Psoas muscle (tissue), 8 donors: ENCODE measurements around the gene SPG7. TPM values are rescaled to one million over a fixed set of nuclear protein-coding genes. Genes with fewer than 3 reads are reported as not detected.

Source experiments
- ATAC-seq, 4 donors: fragments of 200-7000 bp; cut with Tn5 transposase; one replicate each; pipeline ENCODE4 v1.9.1; 2020; ENCODE audit warnings: moderate library complexity in 3 of 4, mild to moderate bottlenecking in 2 of 4
- DNase-seq, 2 donors: peaks; one replicate each; pipeline ENCODE4 v3.0.0-alpha.2; 2020
- H3K27ac ChIP-seq: fragments of 200-600 bp; one replicate; pipeline ENCODE4 v1.8.0; 2022
- H3K27me3 ChIP-seq, 3 donors: fragments of 200-600 bp in 1 of 3; one replicate each; pipeline versions ENCODE4 v1.6.1 to v1.8.0; 2013 to 2022; ENCODE audit warnings: low read length in 2 of 3, mild to moderate bottlenecking in 2 of 3, moderate library complexity in 1 of 3; ENCODE audit not compliant: insufficient read depth in 3 of 3
- H3K36me3 ChIP-seq, 2 donors: fragments of 200-600 bp in 1 of 2; one replicate each; pipeline versions ENCODE4 v1.6.1 to v1.8.0; 2013 to 2022; ENCODE audit warnings: low read depth in 1 of 2, mild to moderate bottlenecking in 1 of 2, moderate library complexity in 1 of 2; ENCODE audit not compliant: insufficient read depth in 1 of 2
- H3K4me1 ChIP-seq: fragments of 200-600 bp; one replicate; pipeline ENCODE4 v1.8.0; 2022
- H3K4me3 ChIP-seq: fragments of 200-600 bp; one replicate; pipeline ENCODE4 v1.8.0; 2022; ENCODE audit warnings: mild to moderate bottlenecking
- H3K9me3 ChIP-seq: fragments of 200-600 bp; one replicate; pipeline ENCODE4 v1.8.0; 2022
- CTCF ChIP-seq: fragments of 200-600 bp; IDR thresholded peaks from one replicate; pipeline ENCODE4 v1.8.0; 2022; ENCODE audit warnings: antibody characterized with exemption
- WGBS, 3 donors: extraction: QIAGEN DNeasy Blood & Tissue Kit; methylation state at CpG; one replicate each; pipeline versions ENCODE4 v1.1.6 to v1.1.7; 2013; 5-methylcytosine and 5-hydroxymethylcytosine counted together
- intact Hi-C, 2 donors: fragments of 100-400 bp; cut with DNase I; formaldehyde crosslinking; loops; one replicate each; pipeline versions ENCODE4 v1.11.0 to v1.14.2; 2022
- polyA plus RNA-seq, 3 donors: library from polyadenylated mRNA; stranded (reverse); fragments of 200-250 nt; gene quantifications; one replicate each; pipeline ENCODE4 v1.2.3, GENCODE V29; 2013
- total RNA-seq, 4 donors: library from RNA; stranded (reverse); fragmentation: NEBNext Ultra II Directional in 2 of 4; extraction: Animal tissue kit (Norgen Biotek cat#: 25700) in 2 of 4; gene quantifications; one replicate each; pipeline versions ENCODE4 v1.2.1 to v1.2.4, GENCODE V29; 2021 to 2023
- donor health status: healthy with polysubstance abuse.
- donor health status: DM: no; HTN: no; CAD: no; lungs with moderate emphysema.
- donor health status: Bipolar disorder and iron deficiency.
- donor health status: healthy.
- donor health status: DM: yes; HTN: yes; CAD: no.
- donor health status: DM: no; HTN: no; CAD: no.
- donor health status: DM: no; HTN: no; CAD: no.
- donor health status: DM: yes; HTN: yes; CAD: no.

Gene SPG7
- total and polyA plus RNA-seq, 7 donors, result 57.5 to 95.3 (median 86.8) TPM

DNA sequence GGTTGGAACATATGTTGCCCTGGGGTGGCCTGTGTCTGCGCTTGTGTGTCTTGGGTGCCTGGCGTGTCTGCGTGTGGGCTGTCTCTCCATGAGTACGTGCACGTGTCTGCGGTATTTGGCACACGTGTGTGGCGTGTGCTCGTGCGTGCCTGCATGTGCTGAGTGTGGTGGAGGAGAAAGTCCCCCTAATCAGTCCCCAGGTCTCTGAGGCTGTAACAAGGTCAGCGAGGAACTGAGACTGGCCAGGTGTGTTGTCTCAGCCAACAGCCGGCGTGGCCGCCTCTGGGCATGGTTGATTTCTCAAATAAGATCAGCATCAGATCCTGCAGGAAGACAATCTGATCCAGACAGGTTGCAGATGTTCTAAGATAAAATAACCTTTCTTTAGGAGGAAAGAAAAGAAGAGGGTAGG, 63.9 kb downstream of the SPG7 start:
- intact Hi-C loops, result loop anchor here in 1 of 2 donors (10.0 kb wide), 1 partner anchor 63 kb away; no protein-coding TSS in a partner anchor
- Histone ChIP-seq H3K27me3 (peaks cover 0 to 58% (median 18%) of the 10 kb centered on the region in 3 donors), H3K27ac (no peak overlapping the region), H3K36me3 (no peaks in the 10 kb centered on the region), H3K4me3 (no peak overlapping the region), H3K4me1 (no peaks in the 10 kb centered on the region), H3K9me3 (no peaks in the 10 kb centered on the region)
- no peak for TF ChIP-seq CTCF
- DNase-seq (no peak), ATAC-seq (no peak)
- 41 to 50% (median 42%) methylated on average over 14 of the region's 14 CpGs for WGBS, 3 donors

DNA sequence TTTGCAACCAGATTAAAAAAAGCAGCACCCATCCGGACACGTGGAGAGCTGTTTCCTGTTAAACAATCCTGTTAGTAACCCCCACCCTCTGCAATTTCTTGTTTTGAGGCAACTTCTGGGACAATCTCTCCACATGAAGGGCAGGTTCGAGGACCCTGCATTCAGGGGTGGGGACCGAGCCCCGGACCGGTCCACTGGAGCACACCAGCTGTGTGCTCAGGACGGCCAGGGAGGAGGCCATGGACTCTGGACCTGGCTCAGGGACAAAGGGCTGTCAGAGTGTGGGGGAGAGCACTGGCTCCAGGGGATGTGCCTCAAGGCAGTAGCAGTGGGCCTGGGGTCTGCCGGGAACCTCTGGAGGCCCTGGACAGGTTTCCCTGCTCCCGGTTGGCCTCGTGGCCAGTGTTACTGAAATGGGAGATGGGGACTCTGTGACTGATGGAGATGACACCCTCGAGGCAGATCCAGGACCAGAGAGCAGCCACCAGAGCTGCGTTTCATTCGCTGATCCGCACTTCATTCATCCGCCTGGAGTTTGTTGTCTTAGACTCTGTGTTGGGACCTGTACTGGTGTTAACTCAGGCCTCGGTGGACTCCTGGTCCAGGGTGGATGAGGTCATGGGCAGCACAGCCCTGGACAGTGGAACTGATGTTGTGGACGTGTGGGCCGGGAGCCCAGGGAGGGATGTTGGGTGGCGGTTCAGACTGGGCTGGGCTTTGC, 64.4 kb downstream of the SPG7 start:
- ATAC-seq, result no peak
- Histone ChIP-seq H3K4me1 (no peaks in the 10 kb centered on the region), H3K27me3 (peaks cover 0 to 64% (median 23%) of the 10 kb centered on the region in 3 donors), H3K36me3 (no peaks in the 10 kb centered on the region), H3K27ac (no peak overlapping the region), H3K4me3 (no peak overlapping the region), H3K9me3 (no peaks in the 10 kb centered on the region)
- 70 to 72% (median 72%) methylated on average over 19 of the region's 19 CpGs for WGBS, 3 donors
- peak in 1 of 2 donors; percentile 13 for DNase-seq
- intact Hi-C loops, result loop anchor here in 1 of 2 donors (10.0 kb wide), 1 partner anchor 62 kb away; no protein-coding TSS in a partner anchor
- TF ChIP-seq CTCF, result no peak

DNA sequence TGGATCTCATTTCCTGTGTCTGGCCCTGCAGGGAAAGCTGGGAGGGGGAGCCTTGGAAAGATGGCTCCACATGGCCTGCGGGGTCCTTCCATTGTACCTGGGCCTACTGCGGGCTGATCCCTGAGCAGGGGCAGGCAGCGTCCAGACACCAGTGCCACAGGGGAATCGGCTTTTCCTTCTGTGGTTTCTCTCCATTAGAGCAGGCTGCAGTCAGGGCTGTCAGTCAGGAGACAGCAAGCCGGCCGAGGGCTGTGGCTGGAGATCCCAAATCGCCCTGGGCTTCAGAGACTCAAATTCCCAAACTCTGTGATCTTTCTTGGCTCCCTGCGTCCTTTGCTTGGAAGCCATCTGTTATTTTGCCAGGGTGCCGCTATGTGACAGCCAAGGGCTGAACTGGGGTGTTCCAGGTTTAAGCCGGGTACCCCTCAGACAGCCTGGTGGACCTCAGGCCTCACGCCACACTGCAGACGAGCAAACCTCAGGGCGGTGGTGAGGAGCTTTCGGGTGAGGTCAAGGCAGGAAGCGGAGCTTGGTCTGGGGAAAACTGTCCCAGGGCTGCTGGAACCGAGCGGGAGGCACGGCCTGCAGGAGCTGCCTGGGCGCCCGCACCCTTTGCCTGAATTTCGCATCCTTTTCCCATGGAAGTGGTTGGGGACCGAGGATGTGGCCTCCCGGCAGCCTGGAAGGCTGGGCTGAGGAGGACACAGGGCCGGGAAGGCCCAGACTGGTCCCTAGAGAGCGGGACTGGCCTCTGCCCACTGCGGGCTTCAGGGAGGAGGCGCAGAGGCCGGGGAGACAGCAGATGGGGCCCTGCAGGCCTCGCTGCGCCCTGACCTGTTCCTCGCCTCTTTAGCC, 65.8 kb downstream of the SPG7 start:
- DNase-seq (peak in 1 of 2 donors; percentile 5), ATAC-seq (peak in 1 of 4 donors; percentile 11)
- WGBS, 3 donors, result 60 to 69% (median 61%) methylated on average over 30 to 31 of the region's 31 CpGs
- Histone ChIP-seq H3K4me3 (peak overlapping the region; percentile 47), H3K9me3 (no peaks in the 10 kb centered on the region), H3K4me1 (no peaks in the 10 kb centered on the region), H3K27me3 (peaks cover 0 to 70% (median 23%) of the 10 kb centered on the region in 3 donors), H3K36me3 (no peaks in the 10 kb centered on the region), H3K27ac (no peak overlapping the region)
- intact Hi-C loops, result loop anchor here in 1 of 2 donors (10.0 kb wide), 1 partner anchor 61 kb away; no protein-coding TSS in a partner anchor
- TF ChIP-seq CTCF, result no peak

DNA sequence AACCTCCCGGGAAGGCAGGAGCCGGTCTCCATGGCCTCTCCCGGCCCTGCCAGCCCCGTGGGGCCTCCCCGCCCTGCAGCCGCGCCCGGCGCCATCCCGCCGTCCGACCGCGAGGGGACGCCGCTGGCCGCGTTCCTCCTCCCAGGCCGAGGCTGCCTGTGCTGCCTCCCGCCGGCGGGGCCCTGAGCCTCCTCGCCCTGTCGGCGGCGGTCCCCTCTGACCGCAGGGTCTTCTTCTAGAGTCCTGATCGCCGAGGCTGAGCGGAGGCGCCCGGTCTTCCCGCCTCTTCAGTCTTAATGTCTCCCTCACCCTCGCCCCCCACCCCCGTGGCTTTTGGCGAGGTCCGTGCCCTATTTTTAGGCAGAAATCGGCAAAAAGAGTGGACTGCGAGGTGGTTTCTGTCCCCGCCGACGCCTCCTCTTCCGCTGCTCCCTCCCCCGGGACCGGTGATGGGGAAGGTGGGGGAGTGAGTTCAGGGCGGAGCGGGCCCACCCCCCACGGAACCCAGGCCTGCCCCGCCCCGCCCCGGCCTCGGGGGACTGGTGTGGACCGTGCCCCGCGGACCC, 66.6 kb downstream of the SPG7 start:
- peak; percentile 41 for TF ChIP-seq CTCF
- Histone ChIP-seq H3K27ac (no peak overlapping the region), H3K4me1 (no peaks in the 10 kb centered on the region), H3K9me3 (no peaks in the 10 kb centered on the region), H3K27me3 (peaks cover 0 to 67% (median 23%) of the 10 kb centered on the region in 3 donors), H3K4me3 (peak overlapping the region; percentile 47), H3K36me3 (no peaks in the 10 kb centered on the region)
- WGBS, 3 donors, result 3% methylated on average over 29 to 55 of the region's 55 CpGs
- ATAC-seq, result peak in 3 of 4 donors; percentile 44 to 62 (median 59)
- intact Hi-C loops, result loop anchor here in 1 of 2 donors (10.0 kb wide), 1 partner anchor 60 kb away; no protein-coding TSS in a partner anchor
- DNase-seq, result peak in 1 of 2 donors; percentile 58
